Astrocyte (in vitro differentiated cells and primary cell): ENCODE data around the gene TMEM237.

ENCODE experiments used
- CTCF ChIP-seq: IDR thresholded peaks from 2 replicates; pipeline ENCODE4 v1.5.1; 2011; ENCODE audit warnings: low read depth, mild to moderate bottlenecking, inconsistent platforms, low read length, moderate library complexity; ENCODE audit not compliant: insufficient read depth
- EZH2 ChIP-seq: IDR thresholded peaks from 2 replicates; pipeline ENCODE4 v1.6.1; 2012; ENCODE audit warnings: mild to moderate bottlenecking, low read length, inconsistent platforms; ENCODE audit not compliant: insufficient read depth

GRCh38 chr2:201680743-201681142 is 37.4 kb upstream of the TMEM237 start:
- TF ChIP-seq CTCF (peak; percentile 32), EZH2 (no peak)
